HG02970 (cell line): ENCODE results near the gene IGLL5.

ENCODE experiments used
- ATAC-seq: cut with Tn5 transposase; IDR thresholded peaks from one replicate; pipeline ENCODE4 v1.9.1; 2021; ENCODE audit warnings: mild to moderate bottlenecking, moderate library complexity, moderate number of reproducible peaks; ENCODE audit not compliant: unreplicated experiment, low FRiP score

IGLL5 gene

DNA sequence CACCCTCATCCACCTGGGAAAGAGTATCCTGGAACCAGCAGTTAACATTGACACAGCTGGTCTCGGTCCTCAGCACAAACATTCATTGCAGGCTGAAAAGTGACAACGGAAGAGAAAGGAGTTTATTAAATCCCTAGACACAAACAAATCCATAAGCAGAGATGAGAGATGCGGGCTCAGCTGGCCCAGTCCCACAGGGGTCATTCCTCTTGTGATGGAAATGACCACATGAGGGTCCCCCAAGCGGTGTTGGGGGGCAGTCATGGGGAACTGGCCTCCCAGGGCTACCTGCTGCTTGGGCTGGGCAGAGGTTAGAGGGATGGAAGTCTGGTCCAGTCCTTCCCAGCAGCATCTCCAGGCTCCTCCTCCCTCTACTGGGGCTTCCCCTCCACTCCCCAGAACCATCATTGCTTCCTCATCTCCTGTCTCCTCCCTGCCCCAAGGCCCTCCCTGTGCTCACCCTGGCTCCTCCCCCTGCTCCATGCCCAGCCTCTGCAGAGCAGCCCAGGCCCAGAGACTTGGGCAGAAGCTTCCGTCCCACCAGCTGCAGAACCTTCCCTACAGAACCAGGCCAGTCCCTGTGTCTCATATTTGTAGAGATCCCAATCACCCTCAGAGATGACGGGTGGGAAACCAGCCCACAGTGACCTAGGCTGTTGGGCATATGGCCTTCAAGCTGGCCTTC lies 5.4 kb upstream of the IGLL5 start:
- no peak for ATAC-seq

DNA sequence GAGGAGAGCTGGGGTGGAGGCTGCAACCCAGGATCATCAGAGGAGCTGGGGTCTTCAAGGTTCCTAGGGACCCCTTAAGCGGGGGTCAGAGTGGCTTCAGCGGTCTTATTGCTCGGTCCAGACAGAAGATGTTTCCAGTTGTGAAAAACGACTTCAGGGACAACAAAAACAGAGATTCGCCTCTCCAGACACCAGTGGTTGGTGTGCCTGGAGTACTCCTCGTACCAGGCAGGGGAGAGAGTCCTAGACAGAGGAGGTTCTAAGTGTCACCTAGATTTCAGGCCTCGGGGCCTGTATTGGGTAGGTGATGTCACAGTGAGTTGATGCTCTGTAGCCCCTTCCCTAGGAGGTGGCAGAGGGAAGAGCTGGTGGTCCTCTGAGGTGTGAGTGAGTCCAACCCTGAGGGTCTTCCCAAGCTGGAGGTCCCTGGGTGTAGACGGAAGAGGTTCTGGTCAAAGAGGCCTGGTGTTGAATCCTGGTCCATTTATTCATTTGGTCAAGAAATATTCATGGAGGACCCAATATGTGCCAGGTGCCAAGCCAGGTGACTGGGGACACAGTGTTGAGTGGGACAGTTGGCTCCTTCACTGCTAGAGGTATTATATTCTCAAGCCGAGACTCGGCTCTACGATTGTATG lies 4.4 kb upstream of the IGLL5 start:
- ATAC-seq, result no peak

DNA sequence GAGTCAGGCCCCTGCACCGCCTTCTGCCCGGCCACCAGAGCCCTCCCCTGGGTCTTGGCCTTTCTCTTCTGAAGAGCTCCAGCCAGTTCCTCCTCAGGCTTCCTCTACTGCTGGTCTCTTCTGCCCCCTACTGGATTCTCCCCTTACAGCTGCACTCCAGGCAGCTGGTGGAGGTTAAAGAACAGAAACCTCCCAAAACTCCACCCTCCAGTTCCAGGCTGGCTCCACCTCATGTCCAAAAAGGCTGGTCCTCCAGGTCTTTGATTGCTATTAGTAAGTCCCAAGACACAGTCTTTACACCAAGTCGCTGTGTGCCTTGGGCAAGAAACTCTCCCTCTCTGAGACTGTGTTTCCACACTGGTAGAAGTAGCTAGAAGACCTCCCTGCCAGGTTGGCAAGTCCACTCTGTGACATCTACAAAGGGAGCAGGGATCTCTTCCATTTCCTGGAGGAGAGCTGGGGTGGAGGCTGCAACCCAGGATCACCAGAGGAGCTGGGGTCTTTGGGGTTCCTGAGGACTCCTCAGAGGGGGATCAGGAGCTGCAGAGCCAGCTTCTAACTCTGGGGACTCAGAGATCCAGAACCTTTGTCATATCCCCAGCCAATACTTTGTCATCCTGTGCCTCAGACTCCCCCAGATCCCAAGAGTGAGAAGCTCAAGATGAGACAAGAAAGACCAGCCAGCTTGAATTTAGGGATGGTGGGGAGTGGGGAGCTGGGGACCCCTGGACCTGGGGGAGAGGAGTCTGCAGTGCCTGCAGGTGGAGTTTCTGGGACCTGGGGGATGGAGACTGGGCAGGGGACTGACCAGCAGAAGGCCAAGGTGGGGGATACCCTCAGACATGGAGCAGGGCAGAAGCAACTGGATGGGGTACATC lies 3.4 kb upstream of the IGLL5 start:
- no peak for ATAC-seq

GRCh38 chr22:22884888-22885840 lies 2.5 kb upstream of the IGLL5 start:
- no peak for ATAC-seq

- no peak for ATAC-seq
Observed at GRCh38 chr22:22886546-22886945, 1.1 kb upstream of the IGLL5 start.

GRCh38 chr22:22888571-22889353 lies 1.1 kb downstream of the IGLL5 start:
- no peak for ATAC-seq

GRCh38 chr22:22890085-22890484 lies 2.5 kb downstream of the IGLL5 start:
- no peak for ATAC-seq

DNA sequence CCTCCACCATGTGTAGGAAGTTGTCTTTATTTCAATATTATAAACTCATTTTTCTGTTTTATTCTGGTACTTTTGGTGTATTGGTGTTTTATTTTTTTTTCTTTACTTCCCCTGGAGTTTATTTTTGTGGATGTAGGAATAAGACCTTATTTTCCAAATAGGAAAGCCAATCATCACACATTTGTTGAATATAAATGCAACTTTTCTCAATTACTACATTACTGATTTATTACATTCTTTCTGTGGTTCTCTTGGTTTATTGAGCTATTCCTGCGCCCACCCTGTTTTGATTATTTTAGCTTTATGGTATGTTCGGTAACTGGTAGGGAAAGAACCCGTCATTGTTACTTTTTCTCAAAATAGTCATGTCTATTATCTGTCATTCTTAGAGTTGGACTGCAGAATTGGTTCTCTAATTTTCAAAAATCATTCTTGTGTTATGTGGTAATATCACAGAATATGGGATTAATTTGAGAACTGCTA lies 3.6 kb downstream of the IGLL5 start:
- no peak for ATAC-seq

GRCh38 chr22:22892096-22893052 lies 4.8 kb downstream of the IGLL5 start:
- no peak for ATAC-seq

GRCh38 chr22:22893077-22893805 lies 5.6 kb downstream of the IGLL5 start:
- ATAC-seq, result no peak

- ATAC-seq, result no peak
Observed at GRCh38 chr22:22893891-22894739, 6.5 kb downstream of the IGLL5 start.

DNA sequence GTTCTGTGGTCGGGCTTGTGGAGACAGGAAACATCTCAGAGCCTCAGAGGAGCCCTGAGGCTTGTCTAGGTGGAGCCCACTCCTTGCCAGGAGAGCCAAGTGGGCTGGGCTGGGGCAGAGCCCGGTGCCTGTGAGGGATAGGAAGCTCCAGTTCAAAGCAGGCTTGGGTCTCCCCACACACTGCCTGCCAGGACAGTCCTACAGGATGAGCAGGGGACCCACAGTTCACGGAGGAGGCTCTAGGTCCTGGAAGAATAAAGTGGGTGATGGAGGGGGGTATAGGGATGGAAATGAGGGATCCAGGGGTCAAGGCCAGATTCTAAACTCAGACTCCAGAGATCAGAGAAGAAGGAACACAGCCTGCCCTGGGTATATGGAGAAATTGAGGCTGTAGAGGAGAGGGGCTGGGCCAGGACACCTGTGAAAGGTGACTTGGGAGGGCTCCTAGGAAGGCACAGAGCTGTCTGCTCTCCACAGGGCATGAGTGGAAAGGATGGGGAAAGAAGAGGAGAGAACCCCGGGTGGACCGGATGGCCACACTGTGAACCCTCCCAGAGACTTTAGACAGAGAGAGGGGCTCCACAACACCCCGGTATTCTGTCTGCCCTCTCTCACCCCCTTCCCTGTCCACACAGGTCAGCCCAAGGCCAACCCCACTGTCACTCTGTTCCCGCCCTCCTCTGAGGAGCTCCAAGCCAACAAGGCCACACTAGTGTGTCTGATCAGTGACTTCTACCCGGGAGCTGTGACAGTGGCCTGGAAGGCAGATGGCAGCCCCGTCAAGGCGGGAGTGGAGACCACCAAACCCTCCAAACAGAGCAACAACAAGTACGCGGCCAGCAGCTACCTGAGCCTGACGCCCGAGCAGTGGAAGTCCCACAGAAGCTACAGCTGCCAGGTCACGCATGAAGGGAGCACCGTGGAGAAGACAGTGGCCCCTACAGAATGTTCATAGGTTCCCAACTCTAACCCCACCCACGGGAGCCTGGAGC lies 7.4 kb downstream of the IGLL5 start:
- no peak for ATAC-seq

DNA sequence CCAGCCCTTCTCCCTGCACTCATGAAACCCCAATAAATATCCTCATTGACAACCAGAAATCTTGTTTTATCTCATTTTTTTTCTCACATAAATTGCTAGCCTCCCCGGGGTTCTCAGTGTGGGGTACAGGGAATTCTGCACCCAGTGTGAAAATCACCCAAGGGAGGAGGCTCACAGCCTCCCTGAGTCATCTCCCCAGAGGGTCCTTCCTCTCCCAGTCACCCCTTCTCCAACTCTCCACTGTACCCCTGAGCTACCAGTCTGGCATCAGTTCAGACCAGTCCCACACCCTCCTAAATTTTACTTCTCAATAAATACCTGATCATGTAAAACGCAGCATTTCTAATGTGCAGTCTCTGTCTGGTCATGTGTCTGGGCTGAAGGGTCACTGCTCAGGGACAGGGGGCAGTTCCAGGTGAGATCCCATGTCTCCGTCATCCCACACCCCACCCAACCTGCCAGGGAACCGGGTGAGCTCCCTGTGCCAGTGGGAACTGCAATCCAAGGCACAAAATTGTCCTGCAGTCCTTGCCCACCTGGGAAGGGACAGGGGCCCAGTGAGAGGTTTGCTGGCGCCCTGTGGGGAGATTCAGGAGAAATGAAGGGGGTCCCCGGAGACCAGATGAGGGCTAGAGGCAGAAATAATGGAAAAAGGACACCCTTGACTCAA lies 8.3 kb downstream of the IGLL5 start:
- ATAC-seq, result no peak

DNA sequence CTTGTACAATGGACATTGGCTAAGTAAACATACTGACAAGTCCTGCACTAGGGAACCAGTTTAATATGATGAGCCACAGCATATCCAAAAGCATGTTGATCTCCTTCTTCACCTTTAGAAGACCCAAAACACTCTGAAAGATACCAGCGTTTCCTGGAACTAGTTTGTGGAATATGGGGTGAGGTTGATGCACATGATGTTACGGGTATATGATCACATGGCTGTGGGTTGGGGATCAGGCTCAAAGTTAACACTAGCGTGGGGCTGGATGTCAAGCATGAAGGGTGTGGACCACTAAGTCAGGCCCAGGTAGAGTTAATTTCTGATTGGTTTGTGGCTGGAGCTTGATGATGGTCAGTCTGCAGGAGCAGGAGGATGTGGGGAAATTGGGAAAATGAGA lies 9.0 kb downstream of the IGLL5 start:
- no peak for ATAC-seq

- no peak for ATAC-seq
Observed at GRCh38 chr22:22897091-22897490, 9.5 kb downstream of the IGLL5 start.
